ENCODE data around the gene MSX1.
"Not testable (repeated sequence)": the region's sequence is repeated elsewhere in the genome, so short reads cannot be mapped to it uniquely, and the experiment has no call there.

MSX1 gene

DNA sequence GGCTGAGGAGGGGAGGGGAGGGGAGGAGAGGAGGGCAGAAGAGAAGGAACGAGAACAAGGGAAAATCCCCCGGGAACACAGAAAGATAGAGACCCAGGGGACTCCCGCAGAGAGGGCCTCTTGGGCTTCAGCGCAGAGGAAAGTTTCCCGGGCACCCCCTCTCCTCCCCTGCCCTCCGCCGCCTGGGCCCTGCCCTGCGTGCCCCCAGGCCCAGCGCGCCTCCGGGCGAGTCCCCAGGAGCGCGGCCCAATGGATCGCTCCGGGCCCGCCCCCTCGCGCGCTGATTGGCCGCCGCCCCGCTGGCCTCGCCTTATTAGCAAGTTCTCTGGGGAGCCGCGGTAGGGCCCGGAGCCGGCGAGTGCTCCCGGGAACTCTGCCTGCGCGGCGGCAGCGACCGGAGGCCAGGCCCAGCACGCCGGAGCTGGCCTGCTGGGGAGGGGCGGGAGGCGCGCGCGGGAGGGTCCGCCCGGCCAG lies at the start of gene MSX1:
MSX1 (plus strand) TSS at position 341 of the 474 bp plus-strand sequence. CDS start 235 bp downstream, outside the sequence.
- DNase-seq = no peak

DNA sequence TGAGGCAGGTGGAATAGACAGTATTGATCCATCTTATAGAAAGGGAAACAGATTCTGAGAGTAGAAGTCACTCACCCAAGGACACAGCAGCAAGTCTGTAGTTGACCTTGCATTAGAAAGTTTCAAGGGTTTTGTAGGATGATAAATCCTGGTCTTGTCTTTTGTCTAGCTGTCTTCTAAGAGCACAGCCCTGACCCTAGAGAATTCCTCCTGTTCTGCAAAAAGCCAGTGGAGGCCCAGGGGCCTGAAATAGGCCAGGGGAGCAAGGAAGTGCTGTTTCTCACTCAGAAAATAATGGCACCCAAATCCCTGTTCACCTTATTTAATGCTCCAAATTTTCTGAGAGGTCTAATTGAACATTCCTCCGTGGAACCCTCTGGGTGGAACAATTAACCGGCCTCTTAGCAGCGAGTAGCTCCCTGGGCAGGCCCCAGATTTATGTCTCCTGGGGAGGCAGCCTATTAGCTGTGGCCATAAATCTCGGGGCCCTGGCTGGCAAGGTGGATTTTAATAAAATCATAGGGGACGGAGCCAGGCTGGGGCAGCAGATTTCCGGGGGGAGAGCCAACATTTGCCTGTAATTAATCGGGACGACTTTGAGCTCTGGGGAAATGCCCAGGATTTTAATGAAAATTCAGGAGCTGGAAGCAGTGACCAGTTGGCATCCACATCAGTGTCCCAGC lies 49.2 kb upstream of the MSX1 start:
- no peak for DNase-seq

DNA sequence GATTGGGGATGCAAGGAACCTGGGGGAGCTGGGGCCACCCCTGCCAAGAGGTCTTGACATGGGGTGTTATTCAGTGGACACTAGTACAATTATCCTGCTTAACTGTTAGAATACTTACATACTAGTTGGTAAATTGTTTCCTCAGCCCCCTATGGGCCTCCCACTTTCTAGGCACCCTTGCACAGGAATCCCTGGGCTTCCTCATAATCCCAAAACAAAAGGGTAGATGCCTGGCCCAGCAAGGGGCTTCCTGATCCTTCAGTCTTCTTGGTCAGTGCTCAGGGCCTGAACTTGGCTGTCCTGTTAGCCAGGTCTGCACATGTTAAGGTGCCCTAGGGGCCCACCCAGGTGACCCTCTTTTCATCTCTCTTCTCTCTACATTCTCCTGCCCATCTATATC lies 48.7 kb upstream of the MSX1 start:
- DNase-seq = no peak

DNA sequence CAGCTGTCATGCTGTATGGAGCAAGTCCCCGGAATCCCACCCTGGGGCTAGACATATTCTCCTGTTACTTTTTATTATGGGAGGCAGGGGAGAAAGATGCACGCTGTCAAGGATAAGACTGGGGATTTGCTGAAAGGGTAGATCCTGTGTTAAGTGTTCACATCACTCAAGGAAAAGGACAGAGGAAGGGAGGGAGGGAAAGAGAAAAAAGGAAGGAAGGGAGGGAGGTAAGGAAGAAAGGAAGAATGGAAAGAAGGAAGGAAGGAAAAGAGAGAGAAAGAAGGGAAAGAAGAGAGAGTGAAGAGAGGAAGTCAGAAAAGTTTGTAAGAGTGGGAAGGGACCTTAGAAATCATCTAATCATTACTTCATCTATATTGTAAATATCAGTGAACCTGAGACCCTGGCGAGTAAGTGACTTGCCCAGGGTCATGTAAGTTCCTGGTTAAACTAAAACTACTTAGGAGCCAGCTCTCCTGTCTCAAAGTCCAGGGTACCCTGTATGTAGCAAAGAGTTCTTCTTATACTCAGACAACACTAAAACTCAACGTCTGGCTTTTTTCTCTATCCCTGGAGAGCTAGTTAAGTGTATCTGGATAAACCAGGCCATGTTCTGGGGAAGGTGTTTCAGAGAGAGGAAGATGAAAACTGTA lies 47.2 kb upstream of the MSX1 start:
- DNase-seq = no peak

DNA sequence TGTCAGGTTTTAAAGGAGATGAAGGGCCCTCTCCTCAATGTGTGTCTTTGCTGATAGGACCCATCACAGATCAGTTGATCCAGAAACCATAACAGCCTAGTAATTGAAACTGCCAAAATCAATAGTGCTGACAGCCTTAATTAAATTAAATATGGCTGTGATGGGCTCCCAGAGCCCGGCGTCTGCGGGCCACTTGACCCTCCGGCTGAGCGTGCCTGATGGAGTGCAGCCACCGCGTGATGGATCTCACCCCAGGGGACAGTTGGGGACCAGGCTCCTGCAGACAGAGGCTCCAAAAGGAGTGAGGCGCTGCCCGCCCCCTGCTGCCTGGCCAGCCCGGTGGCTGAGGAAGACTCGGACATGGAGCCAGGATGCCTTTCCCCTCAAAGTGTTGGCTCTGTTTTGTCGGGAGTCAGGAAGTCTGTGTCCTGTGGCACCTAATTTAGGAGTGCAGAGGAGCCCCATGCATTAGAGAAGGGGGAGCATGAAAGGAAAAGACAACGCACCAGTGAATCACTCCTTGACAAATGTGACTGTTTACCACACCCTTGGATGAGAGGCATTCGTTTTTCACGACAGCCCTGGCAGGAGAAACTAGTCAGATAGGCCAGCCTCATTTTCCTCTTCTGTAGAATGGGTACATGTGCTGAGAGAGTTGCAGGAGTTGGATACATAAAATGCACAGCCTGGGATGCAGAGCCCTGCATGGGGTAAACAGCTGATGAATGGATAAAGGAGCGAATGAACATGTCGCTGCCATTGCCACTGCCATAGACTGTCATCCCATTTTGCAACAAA lies 40.9 kb upstream of the MSX1 start:
- DNase-seq = no peak

DNA sequence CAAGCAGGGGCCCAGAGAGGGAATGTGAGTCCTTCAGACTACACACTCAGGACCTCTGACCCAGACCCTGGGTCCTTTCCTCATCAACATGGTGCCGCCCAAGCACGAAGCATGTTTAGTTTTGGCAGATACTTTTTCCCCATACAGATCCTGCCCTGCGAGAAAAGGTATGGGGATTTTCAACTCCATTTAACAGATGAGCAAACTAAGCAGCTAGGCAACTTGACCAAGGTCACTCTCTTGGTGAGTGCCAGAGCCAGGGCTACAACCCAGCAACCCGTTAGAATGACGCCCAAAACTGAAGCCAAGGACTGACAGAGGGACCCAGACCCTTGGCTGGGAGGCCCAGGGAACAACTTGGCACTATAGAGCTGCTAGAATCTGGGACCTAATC lies 40.3 kb upstream of the MSX1 start:
- DNase-seq = no peak

DNA sequence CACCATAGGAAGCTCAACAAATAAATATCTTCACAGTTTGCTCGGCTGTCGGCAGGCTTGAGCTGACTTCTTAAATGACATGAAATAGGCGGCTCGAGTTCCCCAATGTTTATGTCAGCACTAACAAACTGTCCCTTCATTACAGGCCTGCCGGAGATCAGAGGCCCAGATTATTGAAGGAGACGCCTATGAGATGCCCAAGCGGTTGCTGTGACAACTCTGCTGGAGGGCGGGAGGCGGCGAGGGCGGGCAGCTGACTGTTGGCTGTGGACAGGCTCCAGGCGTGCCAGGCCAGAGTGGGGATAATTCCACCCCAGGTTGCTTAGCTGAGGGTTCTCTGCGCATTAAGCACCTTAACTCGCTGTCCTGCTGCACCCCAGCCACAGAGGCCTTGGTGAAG lies 39.2 kb upstream of the MSX1 start:
- no peak for DNase-seq

DNA sequence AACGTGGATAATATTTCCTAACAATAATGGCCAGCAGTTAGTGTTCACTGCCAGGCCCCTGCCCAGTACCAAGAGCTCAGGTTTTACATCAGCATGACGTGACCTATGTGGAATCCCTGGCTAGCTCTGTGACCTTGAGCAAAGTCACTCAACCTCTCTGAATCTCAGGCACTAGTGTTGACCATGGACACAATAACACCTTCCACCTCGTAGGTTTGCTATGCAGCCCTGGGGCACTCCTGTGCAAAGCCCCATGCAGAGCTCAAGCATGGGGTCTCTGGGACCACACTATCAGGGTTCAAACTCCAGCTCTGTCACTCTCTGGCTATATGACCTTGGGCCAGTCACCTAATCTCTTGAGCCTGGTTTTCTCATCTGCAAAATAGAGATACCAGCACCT lies 38.7 kb upstream of the MSX1 start:
- DNase-seq = no peak

DNA sequence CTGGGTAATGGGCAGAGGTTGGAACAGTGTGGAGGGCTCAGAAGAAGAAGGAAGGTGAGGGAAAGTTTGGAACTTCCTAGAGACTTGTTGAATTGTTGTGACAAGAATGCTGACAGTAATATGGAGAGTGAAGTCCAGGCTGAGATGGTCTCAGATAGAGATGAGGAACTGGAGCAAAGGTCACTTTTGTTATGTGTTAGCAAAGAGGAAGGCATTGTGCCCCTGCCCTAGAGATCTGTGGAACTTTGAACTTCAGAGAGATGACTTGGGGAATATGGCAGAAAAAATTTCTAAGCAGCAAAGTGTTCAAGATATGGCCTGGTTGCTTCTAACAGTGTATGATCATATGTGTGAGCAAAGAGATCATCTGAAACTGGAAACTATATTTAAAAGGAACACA lies 37.9 kb upstream of the MSX1 start:
- DNase-seq = no peak

DNA sequence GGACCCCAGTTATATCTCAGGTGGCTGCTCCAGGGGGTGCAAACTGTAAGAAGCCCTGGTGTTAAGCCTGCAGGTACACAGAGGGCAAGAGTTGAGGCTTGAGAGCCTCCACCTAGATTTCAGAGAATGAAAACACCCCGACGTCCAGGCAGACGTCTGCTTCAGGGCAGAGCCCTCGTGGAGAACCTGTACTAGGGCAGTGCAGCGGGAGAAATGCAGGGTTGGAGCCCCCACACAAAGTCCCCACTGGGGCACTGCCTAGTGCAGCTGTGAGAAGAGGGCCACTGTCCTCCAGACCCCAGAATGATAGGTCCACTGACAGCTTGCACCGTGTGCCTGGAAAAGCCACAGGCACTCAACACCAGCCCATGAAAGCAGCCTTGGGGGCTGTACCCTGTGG lies 37.2 kb upstream of the MSX1 start:
- not testable (repeated sequence) for DNase-seq

DNA sequence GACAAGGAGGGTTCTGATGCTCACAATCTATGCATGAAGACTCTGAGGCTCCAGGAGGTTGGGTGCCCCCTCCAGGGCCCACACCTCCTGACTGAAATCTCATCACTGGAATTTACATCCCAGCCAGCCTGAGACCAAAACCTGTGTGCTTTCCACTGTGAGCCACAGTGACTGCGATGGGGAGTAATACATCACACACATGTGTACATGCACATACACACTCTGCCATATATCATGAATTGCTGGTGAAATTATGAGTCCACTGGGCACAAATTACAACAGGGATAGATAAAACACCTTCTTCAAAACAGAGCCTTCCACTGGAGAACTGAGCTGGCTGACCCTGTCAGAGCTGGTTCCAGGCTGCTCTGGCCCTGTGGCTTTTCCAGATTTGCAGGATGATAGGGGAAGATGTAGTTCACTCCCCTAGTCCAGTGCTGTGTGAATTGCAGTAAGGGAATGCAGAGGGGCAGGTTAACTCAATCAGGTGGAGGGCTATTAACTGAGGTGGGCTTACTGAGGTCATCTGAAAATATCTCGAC lies 35.8 kb upstream of the MSX1 start:
- DNase-seq = no peak

DNA sequence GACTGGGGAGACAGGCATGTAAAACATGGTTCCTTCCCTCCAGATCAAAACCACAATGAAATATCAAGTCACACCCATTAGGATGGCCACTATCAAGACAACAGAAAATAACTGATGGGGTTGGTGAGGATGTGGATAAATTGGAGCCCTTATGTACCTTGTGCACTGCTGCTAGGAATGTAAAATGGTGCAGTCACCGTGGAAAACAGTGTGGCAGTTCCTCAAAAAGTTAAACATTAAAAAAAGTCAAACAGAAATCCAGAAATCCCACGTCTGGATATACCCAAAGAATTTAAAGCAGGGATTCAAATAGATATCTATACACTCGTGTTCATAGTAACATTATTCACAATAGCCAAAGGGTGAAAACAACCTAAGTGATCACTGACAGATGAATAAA lies 35.2 kb upstream of the MSX1 start:
- no peak for DNase-seq

DNA sequence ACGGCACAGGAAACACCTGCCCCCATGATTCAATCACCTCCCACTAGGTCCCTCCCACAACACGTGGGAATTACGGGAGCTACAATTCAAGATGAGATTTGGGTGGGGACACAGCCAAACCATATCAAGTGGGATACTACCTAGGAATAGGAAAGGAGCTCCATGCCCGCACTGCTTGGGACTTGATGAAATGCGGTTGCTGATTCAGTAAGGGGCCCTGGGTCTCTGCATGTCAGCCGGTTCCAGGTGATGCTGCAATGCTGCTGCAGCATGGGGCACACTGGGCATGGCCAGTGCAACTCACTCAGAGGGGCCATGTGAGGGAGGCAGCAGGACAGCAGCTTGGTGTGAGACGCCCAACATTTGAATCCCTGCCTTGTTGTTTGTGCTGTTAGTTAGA lies 34.0 kb upstream of the MSX1 start:
- no peak for DNase-seq

DNA sequence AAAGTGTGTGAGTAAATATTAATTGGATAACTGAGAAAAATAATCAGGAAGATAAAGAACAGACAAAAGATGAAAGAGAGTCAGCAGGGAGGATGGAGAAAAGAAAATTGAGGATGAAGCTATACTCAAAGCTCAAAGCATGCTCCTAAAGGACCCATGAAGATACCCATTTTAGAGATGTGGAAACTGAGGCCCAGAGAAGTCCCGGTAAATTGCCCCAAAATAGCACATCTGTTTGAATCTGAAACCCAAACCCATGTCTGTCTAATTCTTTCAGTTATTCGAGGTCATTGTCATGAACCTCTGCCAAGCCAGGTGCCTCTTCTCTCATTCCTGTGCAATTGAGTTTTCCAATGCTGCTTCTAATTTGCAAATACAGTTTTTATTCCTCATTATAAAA lies 29.6 kb upstream of the MSX1 start:
- no peak for DNase-seq

DNA sequence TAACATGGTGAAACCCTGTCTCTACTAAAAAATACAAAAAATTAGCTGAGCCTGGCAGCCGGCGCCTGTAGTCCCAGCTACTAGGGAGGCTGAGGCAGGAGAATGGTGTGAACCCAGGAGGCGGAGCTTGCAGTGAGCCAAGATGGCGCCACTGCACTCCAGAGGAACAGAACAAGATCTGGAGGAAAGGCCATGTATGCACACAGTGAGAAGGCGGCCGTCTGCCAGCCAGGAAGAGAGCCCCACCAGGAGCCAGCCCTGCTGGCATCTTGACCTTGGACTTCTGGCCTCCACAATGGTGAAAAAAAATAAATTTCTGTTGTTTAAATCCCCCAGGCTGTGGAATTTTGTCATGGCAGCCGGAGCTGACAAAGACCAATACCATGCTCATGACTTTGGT lies 28.2 kb upstream of the MSX1 start:
- no peak for DNase-seq

DNA sequence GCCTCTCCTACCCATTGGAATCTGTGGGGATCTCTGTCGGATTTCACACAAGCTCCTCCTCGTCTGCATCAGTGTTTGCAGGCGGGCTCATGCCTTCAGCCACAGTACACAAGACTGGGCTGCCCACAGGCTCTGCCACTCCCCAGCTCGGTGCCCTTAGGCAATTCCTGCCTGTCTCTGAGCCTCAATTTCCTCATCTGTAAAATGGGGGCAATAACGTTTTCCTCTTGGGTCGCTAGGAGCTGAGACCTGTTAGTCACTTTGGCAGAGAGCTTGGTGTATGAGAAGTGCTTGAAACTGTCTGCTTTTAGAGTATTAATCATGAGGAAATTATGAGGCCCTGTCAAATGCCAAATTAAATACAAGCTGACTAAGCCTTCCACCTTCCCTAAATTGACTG lies 27.6 kb upstream of the MSX1 start:
- no peak for DNase-seq

DNA sequence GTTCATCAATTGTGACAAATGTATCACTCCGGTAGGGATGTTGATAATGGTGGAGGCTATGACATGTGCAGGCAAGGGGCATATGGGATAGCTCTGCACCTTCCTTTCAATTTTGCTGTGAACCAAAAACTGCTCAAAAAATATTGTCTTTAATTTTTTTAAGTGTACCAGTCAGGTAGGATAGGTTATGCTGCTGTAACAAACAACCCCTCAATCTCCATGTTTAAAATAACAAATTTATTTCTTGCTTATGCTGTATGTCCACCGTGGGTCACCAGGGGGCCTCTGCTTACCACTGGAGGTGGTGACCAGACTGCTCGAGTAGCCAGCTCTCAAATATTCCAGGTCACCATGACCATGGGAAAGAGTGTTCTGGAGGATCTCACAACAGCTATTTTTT lies 23.4 kb upstream of the MSX1 start:
- DNase-seq = no peak

DNA sequence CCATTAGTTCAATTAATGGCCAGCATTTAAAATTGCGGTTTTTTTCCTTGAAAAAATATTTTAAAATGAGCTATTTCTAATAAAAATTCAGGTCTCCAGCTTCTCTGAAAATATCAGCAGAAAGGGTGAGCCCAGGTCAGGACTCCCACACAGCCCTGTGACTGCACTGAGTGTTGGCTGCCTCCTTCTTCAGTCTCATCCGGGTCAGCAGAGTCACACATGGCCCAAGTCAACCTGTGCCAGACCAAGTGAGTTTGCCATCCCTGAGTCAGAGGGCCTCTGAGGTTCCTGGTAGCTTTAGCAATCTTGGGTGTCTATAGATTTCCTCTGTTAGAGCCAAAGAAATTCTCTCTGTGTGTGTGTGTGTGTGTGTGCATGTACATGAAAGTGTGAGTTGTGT lies 22.1 kb upstream of the MSX1 start:
- no peak for DNase-seq

DNA sequence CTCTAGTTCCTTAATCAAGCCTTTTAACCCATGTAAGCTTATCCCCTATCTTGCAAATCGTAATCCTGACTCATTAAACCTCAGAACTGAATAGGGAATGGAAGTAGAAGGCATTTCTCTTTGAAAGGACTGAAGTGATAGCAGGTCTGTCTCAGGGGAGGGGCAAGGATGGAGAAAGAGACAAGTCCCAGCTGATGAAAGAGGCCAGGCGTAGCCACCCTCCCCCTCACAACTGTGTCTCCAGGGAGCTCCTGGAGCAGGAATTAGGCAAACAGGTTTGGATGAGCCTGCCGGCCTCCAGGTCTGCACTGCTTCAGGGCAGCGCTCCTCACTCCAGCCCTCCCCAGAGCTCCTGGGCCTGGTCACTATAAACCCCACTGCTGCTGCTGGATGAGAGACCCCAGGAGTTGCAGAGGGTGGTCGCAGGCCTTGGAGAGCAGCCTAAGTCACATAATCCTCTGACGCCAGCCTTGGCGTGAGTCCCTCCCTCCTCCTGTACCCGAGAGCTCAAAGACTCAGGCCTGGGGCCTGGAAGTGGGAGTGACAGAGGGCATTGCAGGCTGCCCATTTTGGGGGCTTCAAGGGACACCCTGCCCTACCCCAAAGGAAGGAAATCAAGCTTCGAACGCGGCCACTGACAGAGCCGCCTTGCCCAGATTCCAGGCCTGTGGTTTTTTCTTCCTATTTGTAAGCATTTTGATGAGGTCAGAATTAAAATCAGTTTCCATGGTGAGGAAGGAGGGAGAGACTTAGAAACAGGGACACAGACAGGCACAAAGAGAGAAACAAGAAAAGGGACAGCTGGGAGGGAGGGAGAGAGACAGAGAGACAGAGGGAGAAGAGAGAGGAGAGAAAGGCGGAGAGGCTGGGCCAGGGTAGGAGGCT lies 21.2 kb upstream of the MSX1 start:
- DNase-seq = no peak

DNA sequence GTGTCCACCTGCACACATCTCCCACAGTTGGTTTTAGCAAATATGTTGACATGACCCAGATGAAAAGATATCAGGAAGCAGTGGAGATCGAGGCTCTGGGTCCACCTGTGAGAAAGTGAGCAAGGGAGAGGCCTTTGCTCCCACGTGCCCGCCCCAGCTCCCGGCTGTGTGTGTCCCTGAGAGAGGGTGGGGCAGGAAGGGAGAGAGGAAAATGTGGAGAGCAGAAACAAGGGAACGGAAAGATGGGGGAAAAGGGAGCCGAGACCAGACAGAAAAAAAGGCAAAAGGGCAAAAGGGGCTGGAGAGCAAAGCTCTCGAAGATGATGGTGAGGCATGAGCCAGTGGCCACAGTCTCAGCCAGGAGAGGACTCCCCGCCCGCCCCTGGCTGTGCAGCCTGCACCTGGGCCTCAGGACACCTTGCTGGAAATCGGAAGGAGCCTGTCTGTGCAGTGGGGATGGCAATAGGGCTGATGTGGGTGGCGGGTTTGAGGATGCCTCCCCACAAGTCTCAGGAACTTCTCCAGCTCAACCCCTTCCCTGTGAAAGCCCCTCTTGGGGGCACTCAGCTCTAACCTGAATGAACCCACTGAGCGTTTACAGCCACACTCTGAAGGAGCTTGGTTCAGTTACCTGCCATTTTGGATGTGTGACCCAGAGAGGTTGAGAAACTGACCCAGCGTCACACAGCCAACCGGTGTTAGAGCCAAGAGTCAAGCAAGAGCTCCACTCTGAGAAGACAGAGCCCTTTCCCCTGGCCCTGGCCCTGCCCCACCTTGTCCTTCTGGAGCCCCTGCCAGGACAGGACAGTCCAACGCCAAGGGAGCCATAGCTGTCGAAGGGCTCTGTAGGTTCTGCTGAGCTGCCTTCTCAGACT lies 20.3 kb upstream of the MSX1 start:
- no peak for DNase-seq

DNA sequence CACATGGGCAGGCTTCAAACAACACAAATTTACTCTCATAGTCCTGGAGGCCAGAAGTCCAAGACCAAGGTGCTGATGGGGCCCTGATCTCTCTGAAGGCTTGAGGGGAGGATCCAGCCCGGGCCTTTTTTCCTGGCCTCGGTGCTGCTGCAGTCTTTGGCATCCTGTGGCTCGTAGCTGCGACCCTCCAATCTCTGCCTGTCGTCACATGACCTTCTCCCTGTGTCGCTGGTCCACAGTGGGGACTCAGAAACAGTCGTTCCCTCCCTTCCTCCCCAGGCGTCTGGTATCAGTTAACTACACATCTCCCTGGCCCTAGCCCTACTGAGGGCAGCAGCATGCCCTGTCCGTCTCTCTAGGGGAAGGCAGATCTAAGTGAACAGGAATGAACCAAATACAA lies 19.1 kb upstream of the MSX1 start:
- no peak for DNase-seq

DNA sequence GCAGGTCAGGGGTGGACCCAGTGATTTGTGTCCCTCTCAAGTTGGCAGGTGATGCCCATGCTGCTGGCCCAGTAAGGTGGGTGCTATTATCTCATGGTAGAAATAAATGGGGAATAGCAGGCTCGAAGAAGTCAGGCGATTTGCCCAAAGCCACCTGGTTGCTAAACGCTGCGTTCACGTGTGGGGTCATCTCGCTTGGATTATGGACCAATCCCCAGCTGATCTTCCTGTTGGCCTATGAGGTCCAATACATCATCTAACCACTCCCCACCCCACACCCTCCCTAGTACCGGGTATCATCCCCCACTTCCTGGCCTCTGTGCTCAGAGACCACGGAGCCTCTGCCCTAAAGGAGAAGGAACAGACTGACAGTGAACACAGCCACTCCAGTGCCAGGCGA lies 18.3 kb upstream of the MSX1 start:
- DNase-seq = no peak
